ENCODE results near the gene ARFGEF2.
"Not testable (repeated sequence)": the region's sequence is repeated elsewhere in the genome, so short reads cannot be mapped to it uniquely, and the experiment has no call there.

The ARFGEF2 gene

GRCh38 chr20:48921168-48921882, at the start of gene ARFGEF2:
Gene ARFGEF2 (plus strand): TSS chr20:48921711. CDS start chr20:48921890, 179 bp downstream.
- DNase-seq, result peak; percentile 94 to 96
- TF ChIP-seq POLR2A (IDR thresholded peaks at IDR 0.05; ENCODE audit: low read length), result peak; percentile 88
- no peak for TF ChIP-seq GATA1 (IDR thresholded peaks at IDR 0.05; ENCODE audit: low read depth, low read length)

- no peak for DNase-seq
These were observed 46.1 kb upstream of the ARFGEF2 start for GRCh38 chr20:48875233-48875913.

DNA sequence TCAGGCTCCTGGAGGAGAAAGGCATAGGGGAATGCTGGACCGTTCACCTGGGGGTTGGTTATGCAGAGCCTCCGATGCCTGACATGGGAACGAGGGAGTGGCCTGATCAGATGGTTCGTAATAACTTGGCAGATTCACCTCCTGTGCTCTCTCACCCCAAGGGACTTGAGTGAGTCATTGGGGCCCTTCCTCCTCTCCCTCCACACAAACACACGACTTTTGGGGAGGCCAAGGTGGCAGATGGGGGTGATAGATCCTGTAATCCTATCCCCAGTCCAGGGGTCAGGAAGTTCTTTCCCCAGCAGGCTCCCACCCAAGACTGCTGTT, 45.6 kb upstream of the ARFGEF2 start:
- TF ChIP-seq GATA1 (IDR thresholded peaks at IDR 0.05; ENCODE audit: low read depth, low read length), result no peak
- no peak for TF ChIP-seq POLR2A (IDR thresholded peaks at IDR 0.05; ENCODE audit: low read length)
- peak; percentile 11 to 16 for DNase-seq

More at GRCh38 chr20:48875233-48875913, 46.1 kb upstream of the ARFGEF2 start:
- no peak for TF ChIP-seq POLR2A (IDR thresholded peaks at IDR 0.05; ENCODE audit: low read length)
- TF ChIP-seq GATA1 (IDR thresholded peaks at IDR 0.05; ENCODE audit: low read depth, low read length), result no peak

GRCh38 chr20:48877304-48877703, 44.2 kb upstream of the ARFGEF2 start:
- DNase-seq, result peak in 1 of 2 experiments; percentile 13
- TF ChIP-seq GATA1 (IDR thresholded peaks at IDR 0.05; ENCODE audit: low read depth, low read length) (no peak), POLR2A (IDR thresholded peaks at IDR 0.05; ENCODE audit: low read length) (no peak)

DNA sequence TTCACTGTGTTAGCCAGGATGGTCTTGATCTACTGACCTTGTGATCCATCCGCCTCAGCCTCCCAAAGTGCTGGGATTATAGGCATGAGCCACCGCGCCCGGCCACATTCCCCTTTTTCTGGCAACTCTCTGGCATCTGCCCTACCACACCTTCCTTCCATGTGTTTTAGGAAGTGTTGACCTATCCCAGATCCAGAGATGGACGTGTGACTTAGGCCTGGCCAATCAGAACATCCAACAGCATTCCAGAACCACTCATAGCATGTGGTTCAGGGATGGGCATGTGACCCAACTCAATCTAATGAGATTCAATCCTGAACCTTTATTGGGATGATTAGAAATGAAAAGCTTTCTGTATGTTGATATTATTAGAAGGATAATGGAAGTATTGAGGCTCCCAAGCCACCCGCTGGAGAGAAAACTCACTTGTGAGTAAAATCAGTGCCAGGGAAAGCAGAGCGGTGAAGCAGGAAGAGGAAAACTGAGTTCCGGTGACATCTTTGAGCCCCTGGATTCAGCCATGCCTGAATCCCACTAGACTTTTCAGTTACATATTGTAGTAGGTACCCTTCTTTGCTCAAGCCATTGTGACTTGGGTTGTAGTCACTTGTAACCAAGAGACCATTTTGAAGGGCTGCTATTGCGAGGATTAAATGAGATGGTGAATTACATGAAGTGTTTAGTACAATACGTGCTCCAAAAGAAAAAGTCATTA, 42.8 kb upstream of the ARFGEF2 start:
- TF ChIP-seq POLR2A (IDR thresholded peaks at IDR 0.05; ENCODE audit: low read length), result no peak
- TF ChIP-seq GATA1 (IDR thresholded peaks at IDR 0.05; ENCODE audit: low read depth, low read length), result no peak
- DNase-seq, result no peak

- DNase-seq, result no peak
- TF ChIP-seq GATA1 (IDR thresholded peaks at IDR 0.05; ENCODE audit: low read depth, low read length) (no peak), POLR2A (IDR thresholded peaks at IDR 0.05; ENCODE audit: low read length) (no peak)
These were observed 41.8 kb upstream of the ARFGEF2 start for GRCh38 chr20:48879612-48880245.

DNA sequence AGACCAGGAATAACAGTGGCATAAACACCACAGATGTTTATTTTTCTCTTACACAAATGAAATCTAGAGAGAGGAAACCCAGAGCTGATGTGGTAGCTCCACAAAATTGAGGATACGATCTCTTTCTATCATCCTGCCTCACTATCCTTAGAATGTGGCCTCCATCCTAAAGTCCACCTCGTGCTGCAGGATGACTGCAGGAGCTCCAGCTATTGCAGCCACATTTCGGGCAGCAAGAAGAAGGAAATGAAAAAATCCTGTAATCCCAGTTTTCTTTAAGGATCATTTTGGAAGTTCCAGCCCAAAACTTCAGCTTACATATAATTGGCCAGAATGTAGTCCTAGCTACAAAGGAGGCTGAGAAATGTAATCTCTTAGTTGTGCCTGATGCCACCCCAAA, 41.2 kb upstream of the ARFGEF2 start:
- no peak for DNase-seq
- no peak for TF ChIP-seq GATA1 (IDR thresholded peaks at IDR 0.05; ENCODE audit: low read depth, low read length)
- no peak for TF ChIP-seq POLR2A (IDR thresholded peaks at IDR 0.05; ENCODE audit: low read length)

DNA sequence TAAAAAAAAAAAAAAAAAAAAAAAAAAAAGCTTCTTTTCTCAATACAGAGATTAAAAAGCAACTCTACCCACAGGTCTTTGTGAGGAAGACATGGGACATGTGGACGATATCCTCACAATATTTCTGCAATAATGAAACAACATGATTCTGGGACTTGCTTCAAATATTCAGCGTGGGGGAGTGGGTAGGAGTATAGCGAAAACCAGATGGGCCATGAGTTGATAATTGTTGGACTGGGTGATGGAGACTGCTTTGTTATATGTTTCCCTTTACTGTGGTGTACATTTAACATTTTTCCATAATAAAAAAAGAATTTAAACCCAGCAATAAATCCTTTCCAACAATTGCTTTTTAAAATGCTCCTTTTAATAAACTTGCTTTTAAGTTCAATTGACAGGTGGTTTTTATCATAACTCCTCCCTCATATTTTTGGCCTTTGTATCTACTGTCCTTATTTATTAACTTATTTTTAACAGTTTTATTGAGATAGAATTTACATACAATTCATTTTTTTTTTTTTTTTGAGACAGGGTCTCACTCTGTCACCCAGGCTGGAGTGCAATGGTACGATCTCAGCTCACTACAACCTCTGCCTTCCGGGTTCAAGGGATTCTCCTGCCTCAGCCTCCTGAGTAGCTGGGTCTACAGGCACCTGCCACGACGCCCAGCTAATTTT, 40.4 kb upstream of the ARFGEF2 start:
- DNase-seq, result no peak
- TF ChIP-seq POLR2A (IDR thresholded peaks at IDR 0.05; ENCODE audit: low read length) (no peak), GATA1 (IDR thresholded peaks at IDR 0.05; ENCODE audit: low read depth, low read length) (no peak)

DNA sequence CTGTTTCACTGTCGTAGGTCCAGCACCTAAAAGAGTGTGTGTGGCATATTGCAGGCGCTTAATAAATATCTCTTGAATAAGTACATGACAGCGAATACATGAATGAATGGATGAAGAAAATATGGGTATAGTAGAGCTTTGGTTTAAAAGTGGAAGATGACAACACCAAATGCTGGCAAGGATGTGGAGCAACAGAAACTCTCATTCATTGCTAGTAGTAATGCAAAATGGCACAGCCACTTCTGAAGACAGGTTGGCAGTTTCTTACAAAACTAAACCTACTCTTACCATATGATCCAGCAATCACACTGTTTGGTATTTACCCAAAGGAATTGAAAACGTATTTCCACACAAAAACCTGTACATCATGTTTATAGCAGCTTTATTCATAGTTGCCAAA, 36.3 kb upstream of the ARFGEF2 start:
- DNase-seq, result no peak
- TF ChIP-seq POLR2A (IDR thresholded peaks at IDR 0.05; ENCODE audit: low read length) (no peak), GATA1 (IDR thresholded peaks at IDR 0.05; ENCODE audit: low read depth, low read length) (no peak)

DNA sequence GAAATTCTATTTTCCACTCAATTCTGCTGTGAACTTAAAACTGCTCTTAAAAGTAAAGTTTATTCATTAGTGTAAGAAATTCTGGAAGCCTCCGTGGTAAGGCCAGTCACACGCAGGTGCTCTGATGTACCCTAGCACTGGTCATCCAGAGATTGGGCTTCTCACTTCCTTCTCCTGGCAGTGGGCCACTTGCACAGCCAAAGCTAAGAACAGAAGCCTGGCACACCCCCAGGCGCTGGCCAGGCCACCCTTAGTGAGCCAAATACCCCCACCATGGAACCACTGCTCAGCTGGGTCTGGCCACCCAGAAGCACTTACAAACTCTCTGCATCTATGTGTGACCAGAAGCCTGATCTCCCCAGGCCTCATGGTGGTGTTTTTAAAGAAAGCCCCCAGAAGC, 35.3 kb upstream of the ARFGEF2 start:
- TF ChIP-seq POLR2A (IDR thresholded peaks at IDR 0.05; ENCODE audit: low read length) (no peak), GATA1 (IDR thresholded peaks at IDR 0.05; ENCODE audit: low read depth, low read length) (no peak)
- DNase-seq, result no peak

DNA sequence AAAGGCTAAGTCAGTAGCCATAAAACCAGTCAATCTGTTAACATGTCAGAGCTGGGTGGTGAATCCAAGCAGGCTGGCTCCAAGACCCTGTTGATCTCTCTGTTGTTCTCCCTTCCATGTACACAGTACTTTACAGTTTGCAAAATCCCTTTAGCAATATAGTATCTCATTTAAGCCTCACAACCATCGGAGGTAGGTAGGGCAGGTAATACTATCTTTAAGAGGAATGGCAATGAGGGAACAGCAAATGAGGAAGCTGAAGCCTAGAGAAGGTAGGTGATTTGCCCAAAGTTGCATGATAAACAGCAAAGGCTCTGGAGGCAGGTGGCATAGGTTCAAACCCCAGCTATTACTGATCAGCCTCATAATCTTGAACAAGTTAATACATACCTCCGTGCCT, 34.7 kb upstream of the ARFGEF2 start:
- no peak for TF ChIP-seq GATA1 (IDR thresholded peaks at IDR 0.05; ENCODE audit: low read depth, low read length)
- TF ChIP-seq POLR2A (IDR thresholded peaks at IDR 0.05; ENCODE audit: low read length), result no peak
- no peak for DNase-seq

DNA sequence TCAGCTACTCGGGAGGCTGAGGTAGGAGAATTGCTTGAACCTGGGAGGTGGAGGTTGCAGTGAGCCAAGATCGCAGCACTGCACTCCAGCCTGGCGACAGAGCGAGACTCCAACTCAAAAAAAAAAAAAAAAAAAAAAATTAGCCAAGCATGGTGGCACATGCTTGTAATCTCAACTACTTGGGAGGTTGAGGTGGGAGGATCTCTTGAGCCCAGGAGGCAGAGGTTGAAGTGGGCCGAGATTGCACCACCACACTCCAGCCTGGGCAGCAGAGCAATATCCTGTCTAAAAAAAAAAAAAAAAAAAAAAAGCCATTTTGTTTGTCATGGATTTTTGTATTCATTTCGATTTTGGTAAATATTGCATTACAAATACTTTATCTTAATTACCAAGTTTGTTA, 33.0 kb upstream of the ARFGEF2 start:
- DNase-seq, result not testable (repeated sequence)

- DNase-seq, result no peak
- TF ChIP-seq GATA1 (IDR thresholded peaks at IDR 0.05; ENCODE audit: low read depth, low read length) (no peak), POLR2A (IDR thresholded peaks at IDR 0.05; ENCODE audit: low read length) (no peak)
These were observed 32.2 kb upstream of the ARFGEF2 start for GRCh38 chr20:48889140-48889790.

All from erythroblast (primary cell).